GM18498 (cell line): ENCODE results near the gene CREB3L2.
"Not testable (repeated sequence)": the region's sequence is repeated elsewhere in the genome, so short reads cannot be mapped to it uniquely, and the experiment has no call there.

ENCODE experiments used
- ATAC-seq: cut with Tn5 transposase; IDR thresholded peaks from one replicate; pipeline ENCODE4 v1.9.1; 2021; ENCODE audit warnings: mild to moderate bottlenecking, moderate library complexity; ENCODE audit not compliant: unreplicated experiment

The CREB3L2 gene

DNA sequence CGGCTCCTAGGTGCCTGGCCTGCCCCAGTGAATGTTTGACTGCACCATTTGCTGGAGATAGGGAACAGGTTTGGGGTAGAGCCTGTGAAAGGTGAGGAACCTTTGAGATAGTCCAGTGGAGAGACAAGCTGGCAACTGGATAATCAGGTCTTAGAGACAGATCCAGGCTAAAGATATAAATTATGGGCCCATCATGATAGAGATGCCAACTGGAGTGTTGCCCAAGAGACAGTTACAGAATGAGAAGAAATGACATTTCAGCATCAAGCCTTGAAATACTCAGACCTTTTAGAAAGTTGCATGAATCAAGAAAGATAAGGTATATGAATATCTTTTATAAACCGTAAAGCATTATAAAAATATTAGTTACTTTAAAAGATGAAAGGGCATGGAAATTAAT, 27.1 kb downstream of the CREB3L2 start:
- ATAC-seq: no peak

DNA sequence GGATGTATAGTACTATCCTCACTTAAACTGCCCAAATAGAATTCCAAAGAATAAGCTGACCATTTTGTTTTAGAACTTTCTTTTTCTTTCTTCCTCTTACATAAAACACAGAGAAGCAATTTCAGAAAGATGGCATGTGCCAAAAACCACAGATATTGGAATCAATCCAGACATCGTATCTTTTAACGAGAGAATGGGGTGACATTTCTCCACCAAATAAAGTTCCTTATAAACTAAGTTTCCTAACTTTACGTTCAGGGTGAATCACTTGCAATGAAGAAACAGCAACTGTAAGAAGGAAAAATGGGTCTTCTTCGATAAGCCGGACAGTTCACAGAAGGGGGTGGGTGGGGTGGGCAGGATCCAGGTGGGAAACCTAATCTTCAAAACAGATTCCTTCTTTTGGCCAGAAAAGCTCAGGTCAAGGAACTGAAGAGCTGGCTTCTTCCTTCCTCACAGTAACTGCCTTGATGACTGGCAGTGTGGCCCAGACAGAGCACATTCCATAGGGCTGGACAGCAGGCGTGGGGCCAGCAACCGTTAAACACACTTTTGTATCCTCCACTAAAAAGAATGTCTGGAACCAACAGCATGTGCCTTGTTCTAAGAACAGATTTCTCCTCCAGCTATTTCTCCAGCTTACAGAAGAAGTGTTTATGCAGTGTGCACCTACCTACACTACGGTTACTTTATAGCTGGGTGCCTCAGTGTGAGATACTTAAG, 31.5 kb downstream of the CREB3L2 start:
- ATAC-seq: no peak

DNA sequence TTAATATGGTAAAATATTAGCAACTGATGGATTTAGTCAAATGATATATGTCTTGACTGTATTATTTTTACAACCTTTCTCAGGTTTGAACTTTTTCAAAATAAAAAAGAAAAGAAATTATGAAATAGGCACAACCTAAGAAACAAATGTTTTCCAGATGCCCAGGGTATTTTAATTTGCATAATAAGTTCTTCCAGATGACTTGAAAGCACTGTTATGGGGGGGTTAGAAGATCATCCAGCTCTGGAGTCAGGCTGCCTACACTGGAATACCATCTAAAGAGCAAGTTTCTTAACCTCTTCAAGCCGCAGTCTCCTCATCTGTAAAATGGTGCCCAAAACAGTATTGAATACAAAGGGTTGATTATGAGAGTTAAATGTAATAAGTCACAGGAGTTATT, 32.1 kb downstream of the CREB3L2 start:
- no peak for ATAC-seq

DNA sequence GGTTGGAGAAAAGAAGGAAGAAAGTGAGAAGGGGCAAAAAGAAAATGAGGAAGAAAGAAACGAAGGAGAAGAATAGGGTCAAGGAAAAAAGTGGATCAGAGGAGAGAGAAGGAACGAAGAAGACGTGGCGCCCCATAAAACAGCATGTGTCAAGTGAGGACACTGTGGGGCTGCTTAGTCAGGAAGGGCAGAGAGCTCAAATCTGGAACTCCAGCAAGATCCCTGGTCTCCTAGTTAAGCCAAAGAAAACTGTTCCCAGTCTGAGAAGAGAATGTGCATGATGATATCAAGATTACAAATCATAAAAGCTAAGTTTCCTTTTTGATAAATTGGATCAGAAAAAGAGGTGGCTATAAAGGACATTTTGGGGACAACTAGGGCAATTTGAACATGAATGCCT, 33.0 kb downstream of the CREB3L2 start:
- ATAC-seq: no peak

DNA sequence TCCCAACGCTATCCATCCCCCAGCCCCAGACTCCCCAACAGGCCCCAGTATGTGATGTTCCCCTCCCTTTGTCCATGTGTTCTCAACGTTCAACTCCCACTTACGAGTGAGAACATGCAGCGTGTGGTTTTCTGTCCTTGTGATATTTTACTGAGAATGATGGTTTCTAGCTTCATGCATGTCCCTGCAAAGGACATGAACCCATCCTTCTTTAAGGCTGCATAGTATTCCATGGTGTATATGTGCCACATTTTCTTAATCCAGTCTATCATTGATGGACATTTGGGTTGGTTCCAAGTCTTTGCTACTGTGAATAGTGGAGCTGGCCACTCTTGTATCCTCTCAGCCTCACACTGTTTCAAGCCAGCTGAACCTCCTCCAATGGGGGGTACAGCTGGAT, 33.5 kb downstream of the CREB3L2 start:
- not testable (repeated sequence) for ATAC-seq

DNA sequence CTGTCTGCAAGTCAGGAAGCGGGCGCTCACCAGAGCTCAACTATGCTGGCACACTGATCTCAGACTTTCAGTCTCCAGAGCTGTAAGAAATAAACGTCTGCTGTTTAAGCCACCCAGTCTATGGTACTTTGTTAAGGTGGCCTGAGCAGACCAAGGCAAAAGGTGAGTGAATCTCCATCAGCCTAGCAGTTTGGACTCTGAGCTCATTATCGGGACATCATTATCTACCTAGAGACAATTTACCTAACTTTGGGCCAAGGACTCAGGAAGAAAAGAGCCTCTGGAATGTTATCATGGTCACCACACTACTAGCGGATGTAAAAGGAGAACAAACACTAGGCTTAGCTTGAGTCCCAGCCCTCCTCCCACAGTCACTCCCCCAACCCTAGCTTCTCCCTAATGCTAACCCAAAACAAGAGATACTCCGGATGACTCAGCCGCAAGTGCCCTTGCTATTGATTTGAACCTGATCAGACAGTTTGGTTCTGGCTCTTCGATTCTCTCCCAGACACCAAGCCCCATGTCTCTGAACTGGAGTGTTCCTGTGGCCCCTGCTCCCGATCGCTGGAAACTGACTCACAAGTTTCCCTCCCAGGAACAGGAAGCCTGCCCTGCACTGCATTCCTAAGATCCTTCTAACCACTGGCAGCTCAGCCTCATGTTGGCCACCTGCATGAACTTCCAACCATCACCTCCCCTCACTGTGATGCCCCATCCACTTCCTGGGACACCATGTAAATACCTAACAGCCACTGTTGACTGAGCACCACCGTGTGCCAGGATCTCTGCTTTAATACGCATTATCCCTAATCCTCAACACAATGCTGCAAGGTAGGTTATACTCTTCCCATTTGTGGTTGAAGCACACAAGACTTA, 34.5 kb downstream of the CREB3L2 start:
- no peak for ATAC-seq

DNA sequence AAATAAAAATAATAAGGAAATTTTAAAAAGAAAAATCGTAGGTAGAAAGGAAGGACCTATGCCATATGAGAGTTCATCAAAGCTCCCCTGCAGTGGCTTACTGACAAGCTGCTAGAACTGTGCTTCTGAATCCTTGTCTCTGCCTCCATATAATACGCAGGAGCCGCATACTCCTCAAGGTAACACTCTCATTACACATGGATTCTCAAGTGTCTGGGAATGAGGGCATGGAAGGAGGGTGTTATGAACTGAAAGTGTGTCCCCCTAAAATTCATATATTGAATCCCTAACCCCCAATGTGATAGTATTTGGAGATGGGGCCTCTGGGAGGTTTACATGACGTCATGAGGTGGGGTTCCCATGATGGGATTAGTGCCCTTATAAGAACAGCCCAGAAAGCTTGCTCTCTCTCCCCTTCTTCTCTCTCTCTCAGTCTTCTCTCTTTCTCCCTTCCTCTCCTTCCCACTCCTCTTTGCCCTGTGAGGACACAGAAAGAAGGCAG, 35.2 kb downstream of the CREB3L2 start:
- no peak for ATAC-seq

DNA sequence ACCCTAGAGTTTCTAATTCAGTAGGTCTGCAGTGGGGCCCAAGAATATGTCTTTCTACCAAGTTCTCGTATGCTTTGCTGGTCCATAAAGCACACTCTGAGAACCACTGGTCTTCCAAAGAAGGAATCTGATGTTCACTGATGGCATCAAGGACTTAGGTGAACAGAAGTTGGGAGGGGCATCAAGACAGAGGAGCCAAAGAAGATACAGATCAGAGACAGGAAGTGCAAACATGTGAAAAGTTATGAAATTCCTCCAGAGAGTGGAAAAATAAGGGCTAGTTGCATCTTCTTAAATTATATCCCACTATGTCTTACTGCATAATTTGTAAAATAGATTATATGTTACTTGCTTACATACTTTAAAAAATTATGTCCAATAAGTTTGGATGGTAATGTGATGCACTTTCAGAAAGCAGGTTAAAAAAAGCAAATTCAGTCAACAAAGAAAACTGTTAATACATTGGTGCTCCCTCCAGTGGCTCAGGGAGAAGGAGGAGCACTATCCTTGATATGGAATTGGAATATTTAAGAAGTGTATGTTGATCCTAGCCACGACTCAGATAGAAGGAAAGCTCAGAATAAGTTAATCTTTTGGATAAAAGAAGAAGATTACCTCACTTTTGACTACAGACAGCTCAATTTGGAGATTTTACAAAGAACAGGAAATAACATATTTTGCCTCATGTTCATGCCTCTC, 35.8 kb downstream of the CREB3L2 start:
- no peak for ATAC-seq

DNA sequence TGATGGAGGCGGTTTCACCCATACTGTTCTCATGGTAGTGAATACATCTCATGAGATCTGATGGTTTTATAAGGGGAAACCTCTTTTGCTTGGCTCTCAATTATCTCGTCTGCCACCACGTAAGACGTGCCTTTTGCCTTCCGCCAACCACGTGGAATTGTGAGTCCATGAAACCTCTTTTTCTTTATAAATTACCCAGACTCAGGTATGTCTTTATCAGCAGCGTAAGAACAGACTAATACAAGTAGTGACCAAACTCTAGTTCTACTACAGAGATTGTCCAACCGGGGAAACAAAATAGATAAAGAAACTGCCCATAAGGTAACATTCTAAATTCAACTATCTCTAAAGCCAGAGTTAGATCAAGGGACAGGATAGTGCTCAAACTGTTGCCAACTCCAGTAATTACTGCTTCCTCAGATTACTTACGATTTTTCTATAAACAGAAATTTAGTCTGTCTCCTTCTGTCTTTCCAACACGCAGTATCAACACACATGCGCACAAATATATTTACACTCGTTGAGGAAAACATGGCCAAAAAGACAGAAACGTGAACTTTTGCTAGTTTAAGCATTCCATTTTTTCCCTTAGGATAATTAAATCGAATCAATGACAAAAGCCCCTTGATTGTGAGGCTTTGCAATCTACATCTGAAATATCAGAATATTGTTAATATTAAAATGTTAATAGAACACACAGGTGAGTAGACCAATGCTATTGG, 36.9 kb downstream of the CREB3L2 start:
- ATAC-seq: no peak

DNA sequence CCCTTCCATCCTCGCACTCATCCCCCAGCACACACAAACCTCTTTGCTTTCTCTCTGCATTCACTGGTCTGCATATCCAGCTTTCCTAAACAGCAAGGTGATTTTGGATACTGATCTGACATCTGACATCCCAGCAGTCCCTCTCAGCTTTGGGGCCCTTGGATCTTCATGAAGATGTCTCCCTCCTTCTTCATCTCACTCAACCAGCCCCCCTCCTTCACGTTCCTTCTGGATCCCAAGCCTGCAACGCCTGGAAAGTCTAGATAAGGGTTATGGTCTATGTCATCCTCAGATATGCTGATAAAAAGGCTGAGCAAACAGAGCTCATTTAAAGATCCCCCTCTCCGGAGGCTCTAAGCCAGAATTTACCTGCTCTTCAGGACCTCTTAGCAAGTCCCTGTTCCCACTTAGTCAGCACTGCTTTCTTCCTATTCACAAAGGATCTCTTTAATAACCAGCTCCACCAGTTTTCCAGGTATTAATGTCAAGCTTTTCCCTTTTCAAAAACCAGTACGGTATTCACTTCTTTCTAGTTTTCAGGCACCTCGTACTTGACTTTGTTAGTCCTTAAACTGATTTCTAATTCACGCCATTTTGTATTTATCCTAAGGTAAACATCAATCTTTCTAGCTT, 38.9 kb downstream of the CREB3L2 start:
- ATAC-seq: no peak

DNA sequence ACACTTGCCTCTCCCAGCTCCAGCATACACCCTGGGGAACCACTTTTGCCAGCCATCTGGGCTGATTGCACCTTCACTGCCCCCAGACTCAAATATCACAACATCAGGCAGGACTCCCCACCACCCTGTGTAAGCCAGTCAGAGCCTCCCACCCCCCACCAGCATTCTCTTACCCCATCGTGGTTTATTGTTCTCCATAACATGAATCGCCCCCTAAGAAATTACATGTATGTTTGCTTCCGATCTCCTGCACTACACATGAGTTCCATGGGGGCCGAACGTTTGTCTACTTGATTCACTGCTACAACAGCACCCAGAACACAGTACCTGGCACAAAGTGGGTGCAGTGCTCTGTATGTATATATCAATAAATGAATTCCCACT, 39.4 kb downstream of the CREB3L2 start:
- ATAC-seq: no peak

DNA sequence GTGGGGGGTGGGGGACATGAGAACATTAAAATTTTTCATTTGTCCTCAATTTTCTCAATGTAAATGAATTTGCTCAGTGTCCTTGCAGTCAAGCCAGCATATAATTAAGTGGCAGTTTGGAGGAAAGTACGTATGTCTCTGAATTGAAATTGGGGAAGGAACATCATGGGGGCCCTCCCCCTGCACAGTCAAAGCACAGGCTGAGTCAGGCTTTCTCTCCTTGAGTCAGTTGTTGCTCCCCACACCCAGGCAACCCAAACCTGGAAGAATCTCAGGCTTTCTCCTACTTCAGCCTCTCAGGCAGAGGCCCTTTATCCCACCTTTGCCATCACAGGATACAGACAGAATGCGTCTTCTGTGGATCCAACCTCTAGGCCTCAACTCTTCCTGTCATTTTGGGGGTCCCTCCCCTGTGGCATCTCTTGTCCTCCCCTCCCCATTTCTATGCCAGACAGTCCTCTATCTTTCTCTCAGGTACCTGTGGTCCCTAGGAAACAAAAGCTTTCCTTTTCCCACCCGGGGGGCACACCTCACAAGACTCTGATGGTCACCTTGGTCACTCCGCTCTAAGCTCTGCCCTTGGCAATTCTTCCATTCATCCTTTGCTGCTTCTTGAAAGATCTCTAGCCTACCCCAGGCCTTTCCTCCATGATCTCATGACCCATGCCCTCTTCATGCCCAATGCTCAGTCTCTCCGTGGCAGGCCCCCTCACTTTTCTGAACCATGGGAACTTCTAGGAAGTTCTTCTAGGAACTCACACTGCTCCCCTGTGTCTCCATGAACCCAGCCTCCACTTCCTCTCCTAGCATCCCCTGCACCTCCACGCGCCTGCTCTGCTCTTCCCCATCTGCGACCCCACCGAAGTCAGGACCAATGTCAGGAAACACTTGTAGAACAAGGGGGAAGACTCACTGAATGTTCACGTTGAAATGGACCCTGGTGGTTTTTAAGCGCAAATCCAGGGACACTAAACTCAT, 40.4 kb downstream of the CREB3L2 start:
- peak; percentile 63 for ATAC-seq

DNA sequence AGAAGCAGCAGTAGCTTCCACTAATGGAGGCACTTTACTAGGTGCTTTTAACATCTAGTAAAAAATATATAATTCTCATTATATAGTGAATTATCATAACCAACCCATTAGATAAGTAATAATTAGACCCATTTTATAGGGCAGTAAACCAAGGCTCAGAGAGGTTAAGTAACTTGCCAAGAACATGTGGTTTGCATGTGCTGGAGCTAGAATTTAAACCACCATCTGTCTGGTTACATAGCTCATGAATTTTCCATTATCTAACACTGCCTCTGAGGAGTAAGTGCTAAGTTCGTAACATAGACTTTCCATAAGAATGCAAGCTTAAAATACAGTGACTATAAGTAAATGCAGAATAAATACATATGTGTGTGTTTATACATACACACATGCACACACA, 41.9 kb downstream of the CREB3L2 start:
- no peak for ATAC-seq

DNA sequence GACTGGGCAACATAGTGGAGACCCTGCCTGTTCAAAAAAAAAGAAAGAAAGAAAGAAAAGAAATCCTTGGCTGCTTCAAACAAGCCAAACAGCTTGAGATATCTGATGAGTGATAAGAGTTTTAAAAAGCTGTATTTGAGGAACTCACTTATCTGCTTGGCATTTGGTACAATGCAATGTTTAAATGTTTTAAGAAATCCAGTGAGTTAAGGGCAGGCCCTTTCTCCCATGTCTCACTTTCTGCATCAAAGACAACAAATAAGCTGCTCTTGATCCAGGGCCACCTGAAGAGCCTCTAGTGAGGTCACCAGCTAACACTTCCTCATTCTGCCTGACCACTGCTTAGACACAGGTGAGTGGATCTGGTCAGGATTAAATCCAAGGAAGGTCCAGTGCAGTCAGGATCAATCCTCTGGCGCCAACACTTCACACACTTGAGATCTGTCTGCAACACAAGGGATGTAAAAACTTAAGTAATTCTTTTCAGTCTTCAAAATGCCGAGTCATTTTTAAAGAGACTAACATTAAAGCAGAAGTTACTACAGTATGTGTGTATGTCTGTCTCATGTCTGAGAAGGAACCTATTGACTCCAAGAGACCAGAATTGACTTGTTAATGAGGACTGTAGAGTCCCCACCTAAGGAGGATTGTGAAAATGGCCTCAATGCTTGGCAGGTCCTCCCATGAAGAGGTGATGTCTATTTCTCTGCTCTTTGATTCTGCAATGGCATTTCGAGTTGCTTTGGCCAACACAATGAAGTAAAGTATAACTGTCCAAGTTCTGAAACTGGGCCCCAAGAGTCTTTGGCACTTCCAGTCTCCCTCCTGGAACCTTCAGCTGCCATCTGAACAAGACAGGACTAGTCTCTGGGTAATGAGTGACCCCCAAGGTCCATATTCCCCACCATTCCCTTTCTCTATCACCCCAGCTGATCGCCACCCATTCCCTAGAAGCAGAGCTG, 43.1 kb downstream of the CREB3L2 start:
- peak; percentile 44 for ATAC-seq

DNA sequence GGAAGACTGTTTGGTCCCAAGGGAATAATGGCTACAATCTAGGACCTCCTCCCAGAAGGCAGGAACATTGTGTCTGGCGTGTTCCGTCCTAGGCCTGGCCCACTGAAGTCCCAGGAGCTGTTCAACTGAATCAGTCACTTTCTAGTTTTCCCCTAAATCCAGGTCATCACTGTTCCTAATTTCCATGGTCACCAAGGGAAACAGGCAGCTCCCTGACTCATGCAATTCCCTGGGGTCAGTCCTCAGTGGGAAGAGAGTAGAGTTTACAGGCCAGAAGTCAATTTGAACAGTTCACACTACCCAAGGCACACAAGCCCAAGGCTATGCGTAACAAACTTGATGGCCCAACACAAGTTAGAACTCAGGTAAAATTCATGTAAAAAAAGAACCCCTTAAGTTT, 44.0 kb downstream of the CREB3L2 start:
- no peak for ATAC-seq

DNA sequence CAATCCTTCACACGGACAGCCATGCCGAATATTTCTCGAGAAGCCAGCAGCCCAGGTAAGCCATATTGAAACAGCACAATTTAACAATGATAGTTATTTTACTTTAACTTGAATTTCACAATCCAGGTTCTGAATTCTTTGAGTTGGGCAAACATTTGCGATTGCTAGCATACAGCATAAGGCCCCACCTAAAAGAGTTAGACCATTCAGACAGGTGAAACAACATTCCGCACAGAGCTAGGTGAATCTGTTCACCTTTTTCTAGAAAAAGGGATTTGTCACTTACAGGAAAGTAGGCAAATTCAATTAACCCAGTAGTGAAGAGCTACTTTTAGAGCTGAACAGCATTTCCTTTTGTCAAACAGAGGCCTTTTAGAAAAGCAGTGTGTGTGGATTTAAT, 45.3 kb downstream of the CREB3L2 start:
- no peak for ATAC-seq

DNA sequence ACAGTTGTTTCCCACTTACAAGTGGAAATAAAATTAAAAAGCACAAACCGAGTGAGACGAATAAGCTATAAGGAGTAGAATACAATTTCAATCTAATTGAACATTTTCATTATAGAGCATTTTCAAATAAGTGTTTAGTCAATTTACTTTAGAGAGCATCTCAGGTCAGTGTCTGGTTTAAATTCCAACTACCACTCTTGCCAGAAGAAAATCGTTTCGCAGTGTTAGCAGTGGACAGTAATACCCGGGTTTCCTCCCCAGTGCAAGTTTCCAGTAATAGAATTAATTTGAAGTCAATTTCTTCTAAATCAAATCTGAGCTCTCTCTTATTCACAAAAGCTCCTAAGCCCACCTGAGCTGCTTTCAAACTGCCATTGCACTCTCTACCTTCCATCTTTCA, 45.7 kb downstream of the CREB3L2 start:
- ATAC-seq: no peak

DNA sequence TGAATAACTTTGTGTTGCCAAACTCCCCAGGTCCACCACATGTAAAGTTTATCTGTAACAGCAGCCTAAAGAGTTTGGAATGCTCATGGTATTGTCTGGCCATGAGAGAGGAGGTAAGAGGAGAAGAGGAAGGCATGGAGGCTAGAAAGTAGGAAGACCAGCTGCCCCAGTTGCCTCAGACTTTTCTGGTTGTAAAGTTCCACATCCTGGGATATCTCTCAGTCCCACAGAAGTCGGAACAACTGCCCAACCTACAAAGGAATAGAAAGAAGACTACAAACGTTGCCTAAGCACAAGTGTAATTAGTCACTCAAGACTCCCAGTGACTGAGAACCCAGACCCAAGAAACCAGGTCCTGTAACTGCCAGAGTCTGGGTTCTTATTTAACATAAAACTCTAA, 47.3 kb downstream of the CREB3L2 start:
- no peak for ATAC-seq
